HL-60 (cell line): ENCODE data around the gene PRDM15.

ENCODE experiments used
- DNase-seq, 2 experiments: peaks; one replicate each; pipeline ENCODE4 v3.0.0-alpha.2; 2010 to 2020; ENCODE audit warnings: low read depth in 1 of 2, low spot score in 1 of 2
- H3K27ac ChIP-seq: fragments of 250-450 bp; sonication (Bioruptor Pico); replicated peaks from 2 replicates; pipeline ENCODE4 v1.5.1; 2020; ENCODE audit warnings: mild to moderate bottlenecking, moderate library complexity
- H3K27me3 ChIP-seq: fragments of 250-450 bp; sonication (Bioruptor Pico); 2 replicates; pipeline ENCODE4 v1.5.1; 2021; ENCODE audit warnings: mild to moderate bottlenecking, moderate library complexity; ENCODE audit not compliant: insufficient read depth, poor library complexity, severe bottlenecking
- H3K4me3 ChIP-seq: replicated peaks from 2 replicates; pipeline ENCODE4 v1.5.1; 2011; ENCODE audit warnings: mild to moderate bottlenecking, control low read depth, low read length; ENCODE audit not compliant: insufficient read depth
- CTCF ChIP-seq: IDR thresholded peaks from one replicate; pipeline ENCODE4 v1.5.1; 2011; ENCODE audit warnings: low read length, control low read depth, inconsistent platforms; ENCODE audit not compliant: insufficient read depth
- GABPA ChIP-seq: IDR thresholded peaks from 2 replicates; pipeline ENCODE4 v1.6.1; 2012; ENCODE audit warnings: low read depth
- POLR2AphosphoS5 ChIP-seq: IDR thresholded peaks from 2 replicates; pipeline ENCODE4 v1.6.1; 2012; ENCODE audit warnings: low read depth
- REST ChIP-seq: IDR thresholded peaks from 2 replicates; pipeline ENCODE4 v1.6.1; 2012; ENCODE audit warnings: low read depth; ENCODE audit not compliant: insufficient replicate concordance
- SPI1 ChIP-seq: IDR thresholded peaks from 2 replicates; pipeline ENCODE4 v1.6.1; 2012; ENCODE audit warnings: low read depth, mild to moderate bottlenecking, borderline replicate concordance

PRDM15 gene

GRCh38 chr21:41886328-41886727, 7.2 kb upstream of the PRDM15 start:
- TF ChIP-seq REST (no peak), SPI1 (no peak), CTCF (no peak), POLR2AphosphoS5 (no peak), GABPA (no peak)
- no peaks in the 10 kb centered on the region for H3K27me3 ChIP-seq
- H3K4me3 ChIP-seq, result no peak overlapping the region
- no peak for DNase-seq
- H3K27ac ChIP-seq, result no peak overlapping the region

GRCh38 chr21:41885341-41886024, 6.3 kb upstream of the PRDM15 start:
- Histone ChIP-seq H3K27ac (no peak overlapping the region), H3K4me3 (no peak overlapping the region), H3K27me3 (no peaks in the 10 kb centered on the region)
- no peak for TF ChIP-seq REST
- TF ChIP-seq CTCF, result no peak
- no peak for TF ChIP-seq GABPA
- TF ChIP-seq POLR2AphosphoS5, result no peak
- TF ChIP-seq SPI1, result no peak
- no peak for DNase-seq

GRCh38 chr21:41884501-41885030, 5.4 kb upstream of the PRDM15 start:
- no peak overlapping the region for H3K4me3 ChIP-seq
- no peak for TF ChIP-seq POLR2AphosphoS5
- no peak for TF ChIP-seq GABPA
- no peak for TF ChIP-seq CTCF
- no peak for TF ChIP-seq SPI1
- no peaks in the 10 kb centered on the region for H3K27me3 ChIP-seq
- H3K27ac ChIP-seq, result no peak overlapping the region
- no peak for DNase-seq

GRCh38 chr21:41883582-41883981, 4.4 kb upstream of the PRDM15 start:
- no peak for TF ChIP-seq GABPA
- no peak for TF ChIP-seq REST
- TF ChIP-seq CTCF, result no peak
- TF ChIP-seq POLR2AphosphoS5, result no peak
- no peak for TF ChIP-seq SPI1
- no peak for DNase-seq
- no peaks in the 10 kb centered on the region for H3K27me3 ChIP-seq
- no peak overlapping the region for H3K4me3 ChIP-seq
- H3K27ac ChIP-seq, result no peak overlapping the region
